ENCODE results near the gene LRRC46.
A peak's percentile ranks its signal among the peaks of the same experiment; 100 is the strongest.

LRRC46 gene

GRCh38 chr17:47802341-47803022 is 29.0 kb upstream of the LRRC46 start:
- CTCF ChIA-PET: interaction anchor here (0.7 to 1.0 kb wide), 2 partner anchors 10 to 103 kb away, joined by 3 to 4 read pairs; no protein-coding TSS in a partner anchor
- peak; percentile 75 for DNase-seq (ENCODE audit: extremely low spot score)
- POLR2A ChIA-PET: interaction anchor here (1.3 kb wide), 1 partner anchor 30 kb away, joined by 3 read pairs; no protein-coding TSS in a partner anchor
- TF ChIP-seq NFRKB (IDR thresholded peaks at IDR 0.05): no peak
- no peak for TF ChIP-seq SP1 (IDR thresholded peaks at IDR 0.05)
- TF ChIP-seq FOXA1 (IDR thresholded peaks at IDR 0.05): no peak
- TF ChIP-seq CTBP1 (IDR thresholded peaks at IDR 0.05; ENCODE audit: borderline replicate concordance): no peak
- 0 out of 2 replicates have a peak, but pooled peaks have one; percentile 31 for TF ChIP-seq PKNOX1 (IDR thresholded peaks at IDR 0.05)
- no peak for TF ChIP-seq L3MBTL2 (conservative IDR thresholded peaks at IDR 0.05)
- no peak for TF ChIP-seq FOXK2 (IDR thresholded peaks at IDR 0.05)

GRCh38 chr17:47803201-47803600 is 28.3 kb upstream of the LRRC46 start:
- TF ChIP-seq FOXK2 (IDR thresholded peaks at IDR 0.05) (no peak), L3MBTL2 (conservative IDR thresholded peaks at IDR 0.05) (no peak), PKNOX1 (IDR thresholded peaks at IDR 0.05) (no peak), LEF1 (IDR thresholded peaks at IDR 0.05; ENCODE audit: borderline replicate concordance) (no peak), NFRKB (IDR thresholded peaks at IDR 0.05) (no peak)
- no peak for DNase-seq (ENCODE audit: extremely low spot score)
- ChIA-PET POLR2A (no interaction called here), CTCF (interaction anchor here (0.6 to 0.7 kb wide), 3 partner anchors 24 to 104 kb away, joined by 3 to 4 read pairs (median 3); no protein-coding TSS in a partner anchor)

GRCh38 chr17:47803751-47804150 is 27.7 kb upstream of the LRRC46 start:
- CTCF ChIA-PET: interaction anchor here (0.6 kb wide), 1 partner anchor 63 kb away, joined by 5 read pairs; no protein-coding TSS in a partner anchor
- no peak for DNase-seq (ENCODE audit: extremely low spot score)
- TF ChIP-seq SP1 (IDR thresholded peaks at IDR 0.05): no peak
- TF ChIP-seq LEF1 (IDR thresholded peaks at IDR 0.05; ENCODE audit: borderline replicate concordance): no peak
- TF ChIP-seq FOXM1 (IDR thresholded peaks at IDR 0.05; ENCODE audit: borderline replicate concordance): no peak
- TF ChIP-seq PKNOX1 (IDR thresholded peaks at IDR 0.05): no peak
- no peak for TF ChIP-seq NFRKB (IDR thresholded peaks at IDR 0.05)
- no peak for TF ChIP-seq HDGF (IDR thresholded peaks at IDR 0.05; ENCODE audit: borderline replicate concordance)
- POLR2A ChIA-PET: no interaction called here

GRCh38 chr17:47804461-47804860 is 27.0 kb upstream of the LRRC46 start:
- DNase-seq (ENCODE audit: extremely low spot score): no peak
- TF ChIP-seq CTBP1 (IDR thresholded peaks at IDR 0.05; ENCODE audit: borderline replicate concordance): no peak
- no peak for TF ChIP-seq FOXK2 (IDR thresholded peaks at IDR 0.05)
- no peak for TF ChIP-seq PKNOX1 (IDR thresholded peaks at IDR 0.05)
- no peak for TF ChIP-seq ZNF384 (IDR thresholded peaks at IDR 0.05)
- TF ChIP-seq HDGF (IDR thresholded peaks at IDR 0.05; ENCODE audit: borderline replicate concordance): no peak
- no peak for TF ChIP-seq SP1 (IDR thresholded peaks at IDR 0.05)
- TF ChIP-seq SUZ12 (IDR thresholded peaks at IDR 0.05): no peak
- no peak for TF ChIP-seq FOXA1 (IDR thresholded peaks at IDR 0.05)
- TF ChIP-seq NFRKB (IDR thresholded peaks at IDR 0.05): no peak
- no peak for TF ChIP-seq FOXM1 (IDR thresholded peaks at IDR 0.05; ENCODE audit: borderline replicate concordance)
- TF ChIP-seq ARNT (IDR thresholded peaks at IDR 0.05): no peak
- TF ChIP-seq TARDBP (IDR thresholded peaks at IDR 0.05): no peak
- TF ChIP-seq BHLHE40 (IDR thresholded peaks at IDR 0.05; ENCODE audit: borderline replicate concordance): no peak
- TF ChIP-seq ELF4 (IDR thresholded peaks at IDR 0.05): no peak
- no peak for TF ChIP-seq LEF1 (IDR thresholded peaks at IDR 0.05; ENCODE audit: borderline replicate concordance)
- TF ChIP-seq L3MBTL2 (conservative IDR thresholded peaks at IDR 0.05): no peak
- ChIA-PET CTCF (interaction anchor here (0.6 to 0.8 kb wide), 2 partner anchors 23 to 64 kb away, joined by 3 to 5 read pairs; no protein-coding TSS in a partner anchor), POLR2A (no interaction called here)

GRCh38 chr17:47806026-47806912 is 25.2 kb upstream of the LRRC46 start:
- DNase-seq (ENCODE audit: extremely low spot score): no peak
- ChIA-PET CTCF (no interaction called here), POLR2A (no interaction called here)
- TF ChIP-seq CTBP1 (IDR thresholded peaks at IDR 0.05; ENCODE audit: borderline replicate concordance): no peak
- TF ChIP-seq ELF4 (IDR thresholded peaks at IDR 0.05): no peak
- TF ChIP-seq SUZ12 (IDR thresholded peaks at IDR 0.05): no peak
- TF ChIP-seq PKNOX1 (IDR thresholded peaks at IDR 0.05): no peak
- no peak for TF ChIP-seq HDGF (IDR thresholded peaks at IDR 0.05; ENCODE audit: borderline replicate concordance)
- TF ChIP-seq TARDBP (IDR thresholded peaks at IDR 0.05): no peak
- no peak for TF ChIP-seq NFRKB (IDR thresholded peaks at IDR 0.05)
- TF ChIP-seq ARNT (IDR thresholded peaks at IDR 0.05): no peak
- no peak for TF ChIP-seq BHLHE40 (IDR thresholded peaks at IDR 0.05; ENCODE audit: borderline replicate concordance)
- no peak for TF ChIP-seq FOXK2 (IDR thresholded peaks at IDR 0.05)

Measured in HEK293T (cell line).